Gastrocnemius medialis (tissue), 4 donors: ENCODE measurements around the gene MTHFS.

Experiments
- CTCF ChIP-seq, 5 experiments: fragments of 450-650 bp in 3 of 5; fragments of 200-600 bp in 2 of 5; sonication (generic) in 2 of 5; IDR thresholded peaks in 4 of 5; conservative IDR thresholded peaks in 1 of 5; 1 replicate in 4 of 5; 2 replicates in 1 of 5; pipeline ENCODE4 v1.5.1; 2016 to 2019; ENCODE audit warnings: antibody characterized with exemption in 5 of 5, mild to moderate bottlenecking in 3 of 5, moderate library complexity in 3 of 5
- POLR2A ChIP-seq, 2 donors: fragments of 450-650 bp; IDR thresholded peaks; one replicate each; pipeline ENCODE4 v1.6.1; 2017; ENCODE audit warnings: antibody characterized with exemption in 2 of 2, mild to moderate bottlenecking in 2 of 2, moderate library complexity in 2 of 2

GRCh38 chr15:79824136-79824701 is 72.6 kb downstream of the MTHFS start:
- TF ChIP-seq CTCF (IDR thresholded peaks at IDR 0.05 in 4 of 5, conservative IDR thresholded peaks at IDR 0.05 in 1 of 5) (no peak), POLR2A (IDR thresholded peaks at IDR 0.05) (no peak)
